ENCODE results near the gene DNAH14.

DNAH14 gene

DNA sequence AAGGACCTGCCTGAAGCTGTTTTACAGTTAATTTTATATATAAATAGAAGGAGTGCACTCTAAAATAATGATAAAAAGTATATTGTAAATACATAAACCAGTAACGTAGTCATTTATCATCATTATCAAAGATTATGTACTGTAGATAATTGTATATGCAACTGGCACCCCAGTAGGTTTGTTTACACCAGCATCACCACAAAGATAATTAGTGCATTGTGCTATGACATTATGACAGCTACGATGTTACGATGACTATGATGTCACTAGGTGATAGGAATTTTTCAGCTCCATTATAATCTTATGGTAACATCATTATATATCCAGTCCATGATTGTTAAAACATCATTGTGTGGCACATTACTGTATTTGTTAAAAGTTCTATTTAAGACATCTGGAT, 313.1 kb downstream of the DNAH14 start:
- TF ChIP-seq, protein P1, sequence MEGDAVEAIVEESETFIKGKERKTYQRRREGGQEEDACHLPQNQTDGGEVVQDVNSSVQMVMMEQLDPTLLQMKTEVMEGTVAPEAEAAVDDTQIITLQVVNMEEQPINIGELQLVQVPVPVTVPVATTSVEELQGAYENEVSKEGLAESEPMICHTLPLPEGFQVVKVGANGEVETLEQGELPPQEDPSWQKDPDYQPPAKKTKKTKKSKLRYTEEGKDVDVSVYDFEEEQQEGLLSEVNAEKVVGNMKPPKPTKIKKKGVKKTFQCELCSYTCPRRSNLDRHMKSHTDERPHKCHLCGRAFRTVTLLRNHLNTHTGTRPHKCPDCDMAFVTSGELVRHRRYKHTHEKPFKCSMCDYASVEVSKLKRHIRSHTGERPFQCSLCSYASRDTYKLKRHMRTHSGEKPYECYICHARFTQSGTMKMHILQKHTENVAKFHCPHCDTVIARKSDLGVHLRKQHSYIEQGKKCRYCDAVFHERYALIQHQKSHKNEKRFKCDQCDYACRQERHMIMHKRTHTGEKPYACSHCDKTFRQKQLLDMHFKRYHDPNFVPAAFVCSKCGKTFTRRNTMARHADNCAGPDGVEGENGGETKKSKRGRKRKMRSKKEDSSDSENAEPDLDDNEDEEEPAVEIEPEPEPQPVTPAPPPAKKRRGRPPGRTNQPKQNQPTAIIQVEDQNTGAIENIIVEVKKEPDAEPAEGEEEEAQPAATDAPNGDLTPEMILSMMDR (IDR thresholded peaks at IDR 0.05; ENCODE audit: extremely low read depth, insufficient read depth, missing control alignments): no peak
- no peak for DNase-seq (ENCODE audit: low spot score)
- in situ Hi-C loops (cut with MboI; ENCODE audit: low pct_unique_long_range_greater_than_20kb, low sequenced_read_pairs, unreplicated experiment): no loop called here

DNA sequence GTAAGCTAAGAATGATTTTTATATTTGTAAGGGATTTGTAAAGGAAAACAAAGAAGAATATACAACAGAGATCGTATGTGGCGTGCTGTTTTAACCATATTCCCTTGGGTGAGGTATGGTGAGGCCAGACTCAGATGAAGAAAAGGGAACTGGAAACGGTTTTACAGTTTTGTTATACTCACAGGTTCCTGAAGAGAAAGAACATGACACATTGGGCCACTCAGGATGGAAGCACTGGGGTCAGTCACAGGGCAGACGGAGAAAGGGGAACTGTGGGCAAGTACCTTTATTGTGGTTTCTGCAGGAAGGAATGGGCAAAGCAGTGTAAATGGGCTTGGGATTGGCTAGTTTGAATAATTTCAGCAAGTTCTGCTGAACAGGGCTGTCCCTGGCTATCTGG, 321.0 kb downstream of the DNAH14 start:
- in situ Hi-C loops (cut with MboI; ENCODE audit: low pct_unique_long_range_greater_than_20kb, low sequenced_read_pairs, unreplicated experiment): no loop called here

DNA sequence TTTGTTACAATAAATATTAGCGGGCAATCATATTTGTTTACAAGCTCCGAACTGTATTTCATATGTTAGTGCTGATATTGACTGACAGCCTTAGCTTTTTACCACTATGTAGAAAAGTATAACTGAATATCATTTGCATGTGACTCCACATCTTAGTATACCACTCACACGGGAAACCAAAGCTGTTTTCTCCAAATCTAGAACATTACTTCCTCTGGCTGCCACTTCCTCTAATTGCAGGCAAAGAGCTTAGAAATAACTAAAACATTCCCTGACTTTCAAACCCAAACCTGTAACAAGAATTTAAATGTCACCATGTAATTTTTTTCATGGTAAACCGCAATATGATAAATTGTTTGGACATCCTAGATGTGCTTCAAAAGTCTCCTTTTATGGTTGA, 323.7 kb downstream of the DNAH14 start:
- TF ChIP-seq, protein P1 (IDR thresholded peaks at IDR 0.05; ENCODE audit: extremely low read depth, insufficient read depth, missing control alignments): no peak
- no peak for DNase-seq (ENCODE audit: low spot score)
- in situ Hi-C loops (cut with MboI; ENCODE audit: low pct_unique_long_range_greater_than_20kb, low sequenced_read_pairs, unreplicated experiment): no loop called here

More for the DNA sequence above, 321.0 kb downstream of the DNAH14 start:
- TF ChIP-seq, protein P1 (IDR thresholded peaks at IDR 0.05; ENCODE audit: extremely low read depth, insufficient read depth, missing control alignments): no peak
- DNase-seq (ENCODE audit: low spot score): no peak

DNA sequence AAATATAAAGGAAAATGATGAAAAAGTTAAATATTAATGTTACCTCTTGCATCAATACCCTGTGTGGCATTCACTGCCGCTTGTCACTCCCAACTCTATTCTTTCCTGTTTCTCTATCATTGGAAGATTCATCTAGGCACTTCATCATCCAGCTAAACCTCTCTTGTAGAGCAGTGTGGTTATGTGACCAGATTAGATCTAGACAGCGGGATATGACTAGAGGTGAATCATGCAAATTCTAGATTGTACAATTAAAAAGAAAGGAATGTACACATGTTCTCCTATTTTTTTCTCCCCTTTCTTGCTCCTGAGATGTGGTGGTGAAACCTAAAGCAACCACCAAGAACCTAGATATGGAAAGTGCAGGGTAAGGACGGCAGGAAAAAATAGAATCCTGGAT, 324.3 kb downstream of the DNAH14 start:
- in situ Hi-C loops (cut with MboI; ENCODE audit: low pct_unique_long_range_greater_than_20kb, low sequenced_read_pairs, unreplicated experiment): no loop called here
- no peak for DNase-seq (ENCODE audit: low spot score)
- TF ChIP-seq, protein P1 (IDR thresholded peaks at IDR 0.05; ENCODE audit: extremely low read depth, insufficient read depth, missing control alignments): no peak

DNA sequence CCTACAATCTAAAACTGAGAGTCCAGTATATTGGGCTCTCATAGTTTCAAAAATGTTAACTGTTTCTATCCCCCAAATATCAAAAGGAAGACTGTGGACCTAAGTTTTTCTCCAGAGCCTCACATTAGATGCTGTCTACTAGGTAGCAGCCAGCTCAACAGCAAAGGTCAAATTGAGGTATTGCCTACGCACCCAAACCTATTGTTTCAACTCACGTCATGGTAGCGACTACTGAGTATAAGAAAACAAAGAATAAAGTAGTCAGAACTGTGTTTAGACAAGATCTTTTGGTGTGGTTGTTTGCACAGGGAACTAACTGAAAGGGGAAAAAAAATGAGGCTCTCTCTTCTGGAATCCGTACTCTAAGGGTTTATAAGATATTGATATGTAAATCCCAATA, 325.2 kb downstream of the DNAH14 start:
- in situ Hi-C loops (cut with MboI; ENCODE audit: low pct_unique_long_range_greater_than_20kb, low sequenced_read_pairs, unreplicated experiment): no loop called here
- TF ChIP-seq, protein P1 (IDR thresholded peaks at IDR 0.05; ENCODE audit: extremely low read depth, insufficient read depth, missing control alignments): no peak
- no peak for DNase-seq (ENCODE audit: low spot score)

DNA sequence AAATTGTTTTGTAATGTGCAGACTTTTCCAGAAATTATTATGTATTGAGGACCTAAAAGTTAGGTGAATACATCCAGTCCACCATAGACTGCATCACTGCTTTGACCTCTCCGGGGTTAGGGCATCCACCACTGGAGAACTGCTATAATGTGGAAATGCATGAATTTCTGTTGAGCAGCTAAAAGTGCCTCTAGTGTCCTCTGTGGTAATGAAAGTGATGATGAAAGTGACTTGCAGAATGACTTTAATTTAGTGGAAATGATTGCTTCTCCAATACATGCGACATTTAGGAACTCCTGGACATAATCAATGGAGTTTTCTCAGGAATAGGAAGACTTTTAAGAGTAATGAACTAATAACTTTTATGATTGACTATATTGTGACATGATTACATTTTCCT, 327.6 kb downstream of the DNAH14 start:
- TF ChIP-seq, protein P1 (IDR thresholded peaks at IDR 0.05; ENCODE audit: extremely low read depth, insufficient read depth, missing control alignments): no peak
- in situ Hi-C loops (cut with MboI; ENCODE audit: low pct_unique_long_range_greater_than_20kb, low sequenced_read_pairs, unreplicated experiment): no loop called here
- no peak for DNase-seq (ENCODE audit: low spot score)

DNA sequence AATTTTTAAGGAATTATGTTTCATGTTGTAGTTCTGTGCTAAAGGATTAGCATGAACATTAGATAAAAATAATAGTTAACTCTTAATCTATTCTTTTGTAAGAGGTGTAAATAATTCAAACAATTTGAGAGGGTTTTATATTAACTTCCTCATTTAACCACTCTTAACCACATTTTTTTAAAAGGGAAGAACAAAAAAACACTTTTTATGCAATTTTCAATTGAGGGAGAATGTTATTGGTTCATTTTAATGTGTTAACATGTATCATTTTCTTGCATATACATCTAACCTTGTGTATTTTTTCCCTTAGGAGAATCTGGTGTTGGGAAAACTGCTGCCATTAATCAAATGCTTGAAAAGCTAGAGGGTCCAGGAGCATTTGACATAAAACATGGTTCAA, 329.3 kb downstream of the DNAH14 start:
- TF ChIP-seq, protein P1 (IDR thresholded peaks at IDR 0.05; ENCODE audit: extremely low read depth, insufficient read depth, missing control alignments): no peak
- DNase-seq (ENCODE audit: low spot score): no peak
- in situ Hi-C loops (cut with MboI; ENCODE audit: low pct_unique_long_range_greater_than_20kb, low sequenced_read_pairs, unreplicated experiment): no loop called here
